ENCODE data around the gene GNA12.

DNA sequence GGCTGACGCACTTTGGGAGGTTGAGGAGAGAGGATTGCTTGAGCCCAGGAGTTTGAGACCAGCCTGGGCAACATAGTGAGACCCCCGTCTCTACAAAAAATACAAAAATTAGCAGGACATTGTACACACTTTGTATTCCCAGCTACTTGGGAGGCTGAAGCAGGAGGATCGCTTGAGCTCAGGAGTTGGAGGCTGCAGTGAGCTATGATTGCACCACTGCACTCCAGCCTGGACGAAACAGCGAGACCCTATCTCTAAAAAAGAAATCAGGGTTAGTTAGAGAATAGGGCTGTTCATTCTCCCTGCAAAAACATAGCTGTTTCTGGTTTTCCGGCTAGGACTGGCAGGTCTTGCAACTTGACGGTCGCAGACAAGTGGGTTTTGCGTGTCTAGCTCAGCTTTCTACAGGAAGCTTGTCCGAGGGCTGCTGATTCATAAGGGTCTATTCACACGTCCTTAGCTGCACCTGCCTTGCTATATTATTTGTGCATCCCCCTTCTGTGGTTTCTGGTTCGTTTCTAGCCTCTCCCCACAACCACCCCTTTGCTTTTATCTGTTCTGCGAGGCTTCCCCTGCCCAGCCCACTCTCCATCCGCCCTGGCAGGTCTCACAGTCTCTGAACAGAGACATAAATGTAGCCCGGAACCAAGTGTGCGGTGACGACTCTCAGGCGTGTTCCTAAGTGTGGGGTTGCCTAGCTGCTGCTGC lies 145.4 kb downstream of the GNA12 start:
- TF ChIP-seq, protein P1, sequence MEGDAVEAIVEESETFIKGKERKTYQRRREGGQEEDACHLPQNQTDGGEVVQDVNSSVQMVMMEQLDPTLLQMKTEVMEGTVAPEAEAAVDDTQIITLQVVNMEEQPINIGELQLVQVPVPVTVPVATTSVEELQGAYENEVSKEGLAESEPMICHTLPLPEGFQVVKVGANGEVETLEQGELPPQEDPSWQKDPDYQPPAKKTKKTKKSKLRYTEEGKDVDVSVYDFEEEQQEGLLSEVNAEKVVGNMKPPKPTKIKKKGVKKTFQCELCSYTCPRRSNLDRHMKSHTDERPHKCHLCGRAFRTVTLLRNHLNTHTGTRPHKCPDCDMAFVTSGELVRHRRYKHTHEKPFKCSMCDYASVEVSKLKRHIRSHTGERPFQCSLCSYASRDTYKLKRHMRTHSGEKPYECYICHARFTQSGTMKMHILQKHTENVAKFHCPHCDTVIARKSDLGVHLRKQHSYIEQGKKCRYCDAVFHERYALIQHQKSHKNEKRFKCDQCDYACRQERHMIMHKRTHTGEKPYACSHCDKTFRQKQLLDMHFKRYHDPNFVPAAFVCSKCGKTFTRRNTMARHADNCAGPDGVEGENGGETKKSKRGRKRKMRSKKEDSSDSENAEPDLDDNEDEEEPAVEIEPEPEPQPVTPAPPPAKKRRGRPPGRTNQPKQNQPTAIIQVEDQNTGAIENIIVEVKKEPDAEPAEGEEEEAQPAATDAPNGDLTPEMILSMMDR (IDR thresholded peaks at IDR 0.05), result no peak
- TF ChIP-seq EZH2 (IDR thresholded peaks at IDR 0.05) (no peak), EZH2phosphoT487 (IDR thresholded peaks at IDR 0.05) (no peak)

Data from neural progenitor cell (in vitro differentiated cells).